Measurements from ENCODE around the gene RNF212B.
"Not testable (repeated sequence)": the region's sequence is repeated elsewhere in the genome, so short reads cannot be mapped to it uniquely, and the experiment has no call there.

Gene RNF212B

DNA sequence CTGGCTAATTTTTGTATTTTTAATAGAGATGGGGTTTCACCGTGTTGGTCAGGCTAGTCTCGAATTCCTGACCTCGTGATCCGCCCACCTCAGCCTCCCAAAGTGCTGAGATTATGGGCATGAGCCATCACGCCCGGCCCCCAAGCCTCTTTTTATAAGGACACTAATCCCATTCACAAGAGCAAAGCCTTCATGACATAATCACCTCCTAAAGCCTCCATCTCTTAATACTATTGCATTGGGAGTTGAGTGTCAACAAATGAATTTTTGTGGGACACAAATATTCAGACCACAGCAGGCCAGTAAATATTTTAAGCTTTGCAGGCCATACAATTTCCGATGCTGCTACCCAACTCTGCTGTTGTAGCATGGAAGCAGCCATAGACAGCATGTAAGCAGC, 10.9 kb downstream of the RNF212B start:
- no peak overlapping the region for H3K27ac ChIP-seq (ENCODE audit: low read length)
- no peaks in the 10 kb centered on the region for H3K9me3 ChIP-seq (ENCODE audit: control insufficient read depth, low read depth, low read length)
- no peak overlapping the region for H3K9ac ChIP-seq (ENCODE audit: low read length)
- no peak overlapping the region for H3K4me3 ChIP-seq (ENCODE audit: low read length)
- H3K4me1 ChIP-seq (ENCODE audit: control insufficient read depth, low read depth, low read length), result peaks cover 33% of the 10 kb centered on the region
- H3K27me3 ChIP-seq (ENCODE audit: control insufficient read depth, insufficient read depth, low read length), result no peaks in the 10 kb centered on the region
- H3K36me3 ChIP-seq (ENCODE audit: control insufficient read depth, low read depth, low read length), result no peaks in the 10 kb centered on the region

- no peaks in the 10 kb centered on the region for H3K9me3 ChIP-seq (ENCODE audit: control insufficient read depth, low read depth, low read length)
- no peaks in the 10 kb centered on the region for H3K27me3 ChIP-seq (ENCODE audit: control insufficient read depth, insufficient read depth, low read length)
- H3K27ac ChIP-seq (ENCODE audit: low read length), result no peak overlapping the region
- no peak overlapping the region for H3K4me3 ChIP-seq (ENCODE audit: low read length)
- H3K9ac ChIP-seq (ENCODE audit: low read length), result no peak overlapping the region
- no peaks in the 10 kb centered on the region for H3K36me3 ChIP-seq (ENCODE audit: control insufficient read depth, low read depth, low read length)
- peaks cover 34% of the 10 kb centered on the region for H3K4me1 ChIP-seq (ENCODE audit: control insufficient read depth, low read depth, low read length)
These were observed 12.1 kb downstream of the RNF212B start for GRCh38 chr14:23249824-23250223.

DNA sequence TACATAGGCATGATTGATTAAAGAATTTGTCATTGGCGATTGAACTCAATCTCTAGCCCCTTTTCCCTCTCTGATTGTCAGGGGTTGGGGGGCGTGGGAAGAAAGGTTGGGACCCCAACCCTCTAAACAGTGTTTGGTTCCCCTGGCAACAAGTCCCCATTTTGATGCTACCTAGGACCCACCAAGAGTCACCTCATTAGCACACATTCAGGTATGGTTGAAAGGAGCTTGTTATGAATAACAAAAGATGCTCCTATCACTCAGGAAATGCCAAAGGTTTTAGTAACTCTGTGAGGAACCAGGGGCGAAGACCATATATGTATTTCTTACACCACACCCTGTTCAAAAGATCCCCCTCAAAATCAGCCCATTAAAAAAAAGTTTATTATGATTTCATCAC, 14.3 kb downstream of the RNF212B start:
- Histone ChIP-seq H3K4me3 (ENCODE audit: low read length) (peak overlapping the region; percentile 46), H3K4me1 (ENCODE audit: control insufficient read depth, low read depth, low read length) (peaks cover 34% of the 10 kb centered on the region), H3K36me3 (ENCODE audit: control insufficient read depth, low read depth, low read length) (no peaks in the 10 kb centered on the region), H3K9ac (ENCODE audit: low read length) (peak overlapping the region; percentile 49), H3K9me3 (ENCODE audit: control insufficient read depth, low read depth, low read length) (no peaks in the 10 kb centered on the region), H3K27me3 (ENCODE audit: control insufficient read depth, insufficient read depth, low read length) (no peaks in the 10 kb centered on the region), H3K27ac (ENCODE audit: low read length) (peak overlapping the region; percentile 95)

GRCh38 chr14:23252420-23253333, 14.9 kb downstream of the RNF212B start:
- peak overlapping the region; percentile 49 for H3K9ac ChIP-seq (ENCODE audit: low read length)
- no peaks in the 10 kb centered on the region for H3K27me3 ChIP-seq (ENCODE audit: control insufficient read depth, insufficient read depth, low read length)
- no peaks in the 10 kb centered on the region for H3K9me3 ChIP-seq (ENCODE audit: control insufficient read depth, low read depth, low read length)
- H3K4me1 ChIP-seq (ENCODE audit: control insufficient read depth, low read depth, low read length), result peaks cover 34% of the 10 kb centered on the region
- H3K36me3 ChIP-seq (ENCODE audit: control insufficient read depth, low read depth, low read length), result no peaks in the 10 kb centered on the region
- peak overlapping the region; percentile 95 for H3K27ac ChIP-seq (ENCODE audit: low read length)
- peak overlapping the region; percentile 46 for H3K4me3 ChIP-seq (ENCODE audit: low read length)

- Histone ChIP-seq H3K4me3 (ENCODE audit: low read length) (no peak overlapping the region), H3K9me3 (ENCODE audit: control insufficient read depth, low read depth, low read length) (no peaks in the 10 kb centered on the region), H3K4me1 (ENCODE audit: control insufficient read depth, low read depth, low read length) (peaks cover 5% of the 10 kb centered on the region)
These were observed 20.5 kb downstream of the RNF212B start for GRCh38 chr14:23258256-23258655.

GRCh38 chr14:23259426-23259825, 21.7 kb downstream of the RNF212B start:
- Histone ChIP-seq H3K27me3 (ENCODE audit: control insufficient read depth, insufficient read depth, low read length) (no peaks in the 10 kb centered on the region), H3K9me3 (ENCODE audit: control insufficient read depth, low read depth, low read length) (no peaks in the 10 kb centered on the region), H3K4me3 (ENCODE audit: low read length) (no peak overlapping the region), H3K9ac (ENCODE audit: low read length) (no peak overlapping the region), H3K4me1 (ENCODE audit: control insufficient read depth, low read depth, low read length) (no peaks in the 10 kb centered on the region), H3K27ac (ENCODE audit: low read length) (no peak overlapping the region), H3K36me3 (ENCODE audit: control insufficient read depth, low read depth, low read length) (no peaks in the 10 kb centered on the region)

More at GRCh38 chr14:23258256-23258655, 20.5 kb downstream of the RNF212B start:
- H3K9ac ChIP-seq (ENCODE audit: low read length), result no peak overlapping the region
- H3K36me3 ChIP-seq (ENCODE audit: control insufficient read depth, low read depth, low read length), result no peaks in the 10 kb centered on the region
- no peak overlapping the region for H3K27ac ChIP-seq (ENCODE audit: low read length)
- H3K27me3 ChIP-seq (ENCODE audit: control insufficient read depth, insufficient read depth, low read length), result no peaks in the 10 kb centered on the region

DNA sequence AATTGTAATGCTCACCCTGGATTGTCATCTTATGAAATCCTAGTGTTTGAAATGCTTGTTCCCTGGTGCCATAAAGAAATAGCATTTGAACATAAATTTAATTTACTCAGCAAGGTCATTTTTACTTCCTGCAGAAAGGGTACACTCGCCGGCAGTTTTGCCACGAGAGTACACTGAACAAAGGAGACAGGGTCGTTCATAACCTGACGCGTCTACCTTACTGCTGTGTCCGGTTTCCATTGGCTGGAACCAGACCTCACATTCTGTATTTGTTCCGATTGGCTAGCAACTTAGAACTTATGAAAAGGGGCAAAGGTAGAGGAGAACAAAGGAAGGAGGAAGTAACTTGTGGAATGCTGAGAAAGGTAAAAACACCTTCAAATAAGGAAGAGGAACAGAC, 23.1 kb downstream of the RNF212B start:
- H3K4me3 ChIP-seq (ENCODE audit: low read length); H3K4me1 ChIP-seq (ENCODE audit: control insufficient read depth, low read depth, low read length); H3K9ac ChIP-seq (ENCODE audit: low read length): not testable (repeated sequence)

DNA sequence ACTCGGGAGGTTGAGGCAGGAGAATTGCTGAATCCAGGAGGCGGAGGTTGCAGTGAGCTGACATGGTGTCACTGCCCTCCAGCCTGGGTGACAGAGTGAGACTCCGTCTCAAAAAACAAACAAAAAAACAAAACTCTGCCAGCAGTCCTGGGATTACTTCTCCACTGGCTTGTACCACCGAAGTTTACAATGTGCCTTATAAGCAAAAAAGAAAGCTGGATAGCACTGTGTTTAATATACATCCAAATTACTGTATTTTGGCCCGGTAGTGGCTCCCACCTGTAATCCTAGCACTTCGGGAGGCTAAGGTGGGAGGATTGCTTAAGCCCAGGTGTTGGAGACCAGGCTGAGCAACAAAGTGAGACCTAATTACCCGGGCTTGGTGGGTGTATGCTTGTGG, 31.5 kb downstream of the RNF212B start:
- Histone ChIP-seq H3K27ac (ENCODE audit: low read length) (no peak overlapping the region), H3K4me1 (ENCODE audit: control insufficient read depth, low read depth, low read length) (no peaks in the 10 kb centered on the region), H3K36me3 (ENCODE audit: control insufficient read depth, low read depth, low read length) (no peaks in the 10 kb centered on the region), H3K27me3 (ENCODE audit: control insufficient read depth, insufficient read depth, low read length) (peaks cover 26% of the 10 kb centered on the region), H3K9me3 (ENCODE audit: control insufficient read depth, low read depth, low read length) (no peaks in the 10 kb centered on the region), H3K4me3 (ENCODE audit: low read length) (no peak overlapping the region), H3K9ac (ENCODE audit: low read length) (no peak overlapping the region)

More for the DNA sequence above, 23.1 kb downstream of the RNF212B start:
- H3K27ac ChIP-seq (ENCODE audit: low read length); H3K36me3 ChIP-seq (ENCODE audit: control insufficient read depth, low read depth, low read length); H3K9me3 ChIP-seq (ENCODE audit: control insufficient read depth, low read depth, low read length); H3K27me3 ChIP-seq (ENCODE audit: control insufficient read depth, insufficient read depth, low read length): not testable (repeated sequence)

- Histone ChIP-seq H3K4me3 (ENCODE audit: low read length) (no peak overlapping the region), H3K27ac (ENCODE audit: low read length) (no peak overlapping the region), H3K9ac (ENCODE audit: low read length) (no peak overlapping the region), H3K27me3 (ENCODE audit: control insufficient read depth, insufficient read depth, low read length) (peaks cover 21% of the 10 kb centered on the region), H3K9me3 (ENCODE audit: control insufficient read depth, low read depth, low read length) (no peaks in the 10 kb centered on the region), H3K4me1 (ENCODE audit: control insufficient read depth, low read depth, low read length) (peaks cover 9% of the 10 kb centered on the region), H3K36me3 (ENCODE audit: control insufficient read depth, low read depth, low read length) (no peaks in the 10 kb centered on the region)
These were observed 37.7 kb downstream of the RNF212B start for GRCh38 chr14:23275412-23275811.

DNA sequence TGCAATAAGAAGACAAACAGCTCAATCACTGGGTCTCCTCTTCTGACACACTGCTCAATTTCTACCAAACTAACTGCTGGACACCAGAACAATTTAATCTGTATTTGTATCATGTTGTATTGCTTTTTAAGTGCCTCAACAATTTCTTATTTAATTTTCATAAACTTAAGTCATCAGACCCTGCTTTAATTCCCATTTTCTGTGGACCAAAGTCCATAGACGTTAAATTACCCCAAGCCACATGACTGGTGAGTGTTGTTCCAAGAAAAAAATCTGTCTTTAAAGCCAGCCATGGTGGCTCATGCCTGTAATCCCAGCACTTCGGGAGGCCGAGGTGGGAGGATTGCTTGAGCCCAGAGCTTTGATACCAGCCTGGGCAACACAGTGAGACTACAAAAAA, 39.5 kb downstream of the RNF212B start:
- H3K9ac ChIP-seq (ENCODE audit: low read length), result no peak overlapping the region
- H3K36me3 ChIP-seq (ENCODE audit: control insufficient read depth, low read depth, low read length), result no peaks in the 10 kb centered on the region
- peaks cover 16% of the 10 kb centered on the region for H3K27me3 ChIP-seq (ENCODE audit: control insufficient read depth, insufficient read depth, low read length)
- no peak overlapping the region for H3K27ac ChIP-seq (ENCODE audit: low read length)
- no peaks in the 10 kb centered on the region for H3K9me3 ChIP-seq (ENCODE audit: control insufficient read depth, low read depth, low read length)
- H3K4me1 ChIP-seq (ENCODE audit: control insufficient read depth, low read depth, low read length), result peaks cover 14% of the 10 kb centered on the region
- H3K4me3 ChIP-seq (ENCODE audit: low read length), result no peak overlapping the region

DNA sequence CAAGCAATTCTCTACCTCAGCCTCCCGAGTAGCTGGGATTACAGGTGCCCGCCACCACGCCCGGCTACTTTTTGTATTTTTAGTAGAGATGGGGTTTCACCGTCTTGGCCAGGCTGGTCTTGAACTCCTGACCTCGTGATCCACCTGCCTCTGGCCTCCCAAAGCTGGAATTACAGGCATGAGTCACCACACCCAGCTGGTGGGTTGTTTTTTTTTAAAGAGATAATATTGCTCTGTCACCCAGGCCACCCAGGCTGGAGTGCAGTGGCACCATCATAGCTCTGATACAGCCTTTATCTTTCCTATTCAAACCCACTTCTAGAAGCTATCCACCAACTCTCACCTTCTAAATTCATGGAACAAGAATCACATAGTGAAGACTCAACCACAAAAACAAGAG, 40.2 kb downstream of the RNF212B start:
- H3K9me3 ChIP-seq (ENCODE audit: control insufficient read depth, low read depth, low read length); H3K9ac ChIP-seq (ENCODE audit: low read length); H3K4me3 ChIP-seq (ENCODE audit: low read length); H3K27ac ChIP-seq (ENCODE audit: low read length); H3K36me3 ChIP-seq (ENCODE audit: control insufficient read depth, low read depth, low read length): not testable (repeated sequence)
- Histone ChIP-seq H3K4me1 (ENCODE audit: control insufficient read depth, low read depth, low read length) (peaks cover 14% of the 10 kb centered on the region), H3K27me3 (ENCODE audit: control insufficient read depth, insufficient read depth, low read length) (peaks cover 11% of the 10 kb centered on the region)

GRCh38 chr14:23281247-23281646, 43.5 kb downstream of the RNF212B start:
- Histone ChIP-seq H3K36me3 (ENCODE audit: control insufficient read depth, low read depth, low read length) (no peaks in the 10 kb centered on the region), H3K4me3 (ENCODE audit: low read length) (no peak overlapping the region), H3K4me1 (ENCODE audit: control insufficient read depth, low read depth, low read length) (peaks cover 19% of the 10 kb centered on the region), H3K27ac (ENCODE audit: low read length) (no peak overlapping the region), H3K27me3 (ENCODE audit: control insufficient read depth, insufficient read depth, low read length) (peaks cover 11% of the 10 kb centered on the region), H3K9me3 (ENCODE audit: control insufficient read depth, low read depth, low read length) (no peaks in the 10 kb centered on the region), H3K9ac (ENCODE audit: low read length) (no peak overlapping the region)

Measured in iPS-18a (cell line).